Endothelial cell of umbilical vein (primary cell): Measurements from ENCODE around the gene PLCD1. TPM values are rescaled to one million over a fixed set of nuclear protein-coding genes. Genes with fewer than 3 reads are reported as not detected.

ENCODE experiments used
- BruUV-seq: library from RNA; stranded (reverse); fragments of 400-500 nt; replicated peaks from 2 replicates; lab custom pipeline; 2021; lab: Mats Ljungman, UMichigan
- CTCF ChIA-PET: fragments of 300-600, 350-600 bp; sonication (Branson Sonifier 250); formaldehyde crosslinking; loops from one replicate; lab custom pipeline; 2021; ENCODE audit warnings: antibody characterized with exemption, inconsistent platforms; lab: Charles Lee
- POLR2A ChIA-PET: fragments of 300-600, 350-600 bp; sonication (Branson Sonifier 250); formaldehyde crosslinking; loops from one replicate; lab custom pipeline; 2021; ENCODE audit warnings: antibody characterized with exemption, inconsistent platforms; lab: Charles Lee
- DNase-seq: peaks from one replicate; pipeline ENCODE4 v3.0.0-alpha.2; 2011; ENCODE audit warnings: low read depth, low spot score
- FAIRE-seq: peaks from 2 replicates; lab custom pipeline; 2011; peaks lifted over from hg19 to GRCh38; lab: Jason Lieb, UNC
- H2AFZ ChIP-seq: 2 replicates; pipeline ENCODE4 v1.6.0; 2012; ENCODE audit warnings: low read depth, low read length, control low read depth, inconsistent platforms
- H3K27ac ChIP-seq: 2 replicates; pipeline ENCODE4 v1.5.1; 2011; ENCODE audit warnings: low read depth, mild to moderate bottlenecking, control low read depth, low read length, moderate library complexity; ENCODE audit not compliant: insufficient read depth
- H3K27me3 ChIP-seq, 2 experiments: 2 replicates each; pipeline versions ENCODE4 v1.6.0 to v1.6.1; 2011; ENCODE audit warnings: low read length in 2 of 2, mixed read lengths in 1 of 2; ENCODE audit not compliant: control insufficient read depth in 2 of 2, insufficient read depth in 2 of 2
- H3K36me3 ChIP-seq, 2 experiments: 2 replicates in 1 of 2; 3 replicates in 1 of 2; pipeline ENCODE4 v1.5.1; 2011; ENCODE audit warnings: low read length in 2 of 2, mild to moderate bottlenecking in 1 of 2, moderate library complexity in 1 of 2; ENCODE audit not compliant: control insufficient read depth in 2 of 2, insufficient read depth in 2 of 2; ENCODE audit errors: extremely low read depth in 1 of 2
- H3K4me1 ChIP-seq: 3 replicates; pipeline ENCODE4 v1.5.1; 2011; ENCODE audit warnings: mild to moderate bottlenecking, low read length; ENCODE audit not compliant: control insufficient read depth, insufficient read depth; ENCODE audit errors: extremely low read depth
- H3K4me2 ChIP-seq: 2 replicates; pipeline ENCODE4 v1.6.1; 2011; ENCODE audit warnings: low read length, control low read depth, mixed read lengths; ENCODE audit not compliant: insufficient read depth
- H3K4me3 ChIP-seq, 3 experiments: fragments of 200-600 bp in 1 of 3; sonication (generic), shearing (Covaris generic) in 1 of 3; replicated peaks in 1 of 3; 2 replicates each; pipeline ENCODE4 v1.5.1; 2011 to 2016; ENCODE audit warnings: control low read depth in 3 of 3, low read length in 3 of 3, mild to moderate bottlenecking in 2 of 3, inconsistent platforms in 1 of 3, low read depth in 1 of 3, moderate library complexity in 1 of 3; ENCODE audit not compliant: insufficient read depth in 1 of 3
- H3K79me2 ChIP-seq: 2 replicates; pipeline ENCODE4 v1.6.0; 2012; ENCODE audit warnings: low read length, inconsistent platforms; ENCODE audit not compliant: control insufficient read depth, insufficient read depth
- H3K9ac ChIP-seq: replicated peaks from 2 replicates; pipeline ENCODE3; 2011; ENCODE audit warnings: low read length, control low read depth; ENCODE audit not compliant: insufficient read depth; ENCODE audit errors: extremely low read depth
- H3K9me1 ChIP-seq: replicated peaks from 3 replicates; pipeline ENCODE4 v1.6.0; 2011; ENCODE audit warnings: mild to moderate bottlenecking, low read length; ENCODE audit not compliant: control insufficient read depth, insufficient read depth; ENCODE audit errors: extremely low read depth
- H3K9me3 ChIP-seq: replicated peaks from 2 replicates; pipeline ENCODE4 v1.5.1; 2012; ENCODE audit warnings: low read length, inconsistent platforms; ENCODE audit not compliant: control insufficient read depth, insufficient read depth
- H4K20me1 ChIP-seq: replicated peaks from 2 replicates; pipeline ENCODE3; 2011; ENCODE audit warnings: mild to moderate bottlenecking, low read length; ENCODE audit not compliant: control insufficient read depth, insufficient read depth; ENCODE audit errors: extremely low read depth
- EZH2 ChIP-seq: IDR thresholded peaks from 2 replicates; pipeline ENCODE4 v1.6.1; 2012; ENCODE audit warnings: borderline replicate concordance, low read depth, mild to moderate bottlenecking, moderate library complexity, low read length, inconsistent platforms; ENCODE audit not compliant: severe bottlenecking
- FOS ChIP-seq: IDR thresholded peaks from 2 replicates; pipeline ENCODE4 v1.6.1; 2011; ENCODE audit warnings: mild to moderate bottlenecking, low read length, moderate library complexity, borderline replicate concordance; ENCODE audit not compliant: insufficient read depth
- GATA2 ChIP-seq: IDR thresholded peaks from 2 replicates; pipeline ENCODE4 v1.7.0; 2011; ENCODE audit warnings: low read depth, mild to moderate bottlenecking, moderate library complexity, mixed read lengths, low read length; ENCODE audit not compliant: insufficient read length, insufficient read depth
- JUN ChIP-seq: IDR thresholded peaks from 2 replicates; pipeline ENCODE4 v1.6.1; 2011; ENCODE audit warnings: borderline replicate concordance, low read depth; ENCODE audit not compliant: insufficient read length, insufficient read depth
- MAX ChIP-seq: IDR thresholded peaks from 2 replicates; pipeline ENCODE4 v1.6.1; 2011; ENCODE audit not compliant: insufficient read depth, insufficient read length
- MYC ChIP-seq: IDR thresholded peaks from one replicate; pipeline ENCODE4 v1.6.1; 2011; ENCODE audit warnings: mild to moderate bottlenecking, low read depth, low read length
- POLR2A ChIP-seq: IDR thresholded peaks from 2 replicates; pipeline ENCODE4 v1.6.1; 2012; ENCODE audit warnings: low read depth, mild to moderate bottlenecking, control low read depth, low read length
- POLR2AphosphoS5 ChIP-seq: IDR thresholded peaks from 2 replicates; pipeline ENCODE4 v1.6.1; 2012; ENCODE audit warnings: low read depth, mild to moderate bottlenecking, control low read depth, low read length, moderate library complexity; ENCODE audit not compliant: insufficient read depth
- dilution Hi-C: fragments of 300-500 bp; cut with MboI; formaldehyde crosslinking; loops from one replicate; pipeline ENCODE4 v1.15.0; 2019; ENCODE audit warnings: low sequenced_read_pairs; ENCODE audit not compliant: extremely low pct_ligation_motif_present
- intact Hi-C: fragments of 100-400 bp; cut with micrococcal nuclease; formaldehyde crosslinking; loops from one replicate; pipeline ENCODE4 v1.10.0; 2022
- polyA plus RNA-seq, 4 experiments: library from polyadenylated mRNA; depleted of rRNA in 3 of 4; stranded (reverse) in 3 of 4; unstranded in 1 of 4; fragments of >200 nt; gene quantifications; 2 replicates each; pipeline versions ENCODE4 v1.2.1 to v1.2.3, GENCODE V29; 2011 to 2012; ENCODE audit warnings: missing spikeins in 1 of 4
- total RNA-seq: library from RNA; stranded (reverse); gene quantifications from 2 replicates; pipeline ENCODE4 v1.2.3, GENCODE V29; 2021
- TF ChIP-seq, protein P1 (sequence below), 2 donors: IDR thresholded peaks; 1 replicate in 1 of 2; 2 replicates in 1 of 2; pipeline ENCODE4 v1.5.1; 2011; ENCODE audit warnings: low read length in 2 of 2, mild to moderate bottlenecking in 2 of 2, moderate library complexity in 2 of 2, control low read depth in 1 of 2, inconsistent platforms in 1 of 2, low read depth in 1 of 2; ENCODE audit not compliant: insufficient read depth in 1 of 2; ENCODE audit errors: extremely low read depth in 1 of 2

Gene PLCD1
- total and polyA plus RNA-seq, 2 donors (not counting 3 experiments of a cell fraction or from before 2014, with no cell fraction given), result 12.6 to 15.3 TPM

DNA sequence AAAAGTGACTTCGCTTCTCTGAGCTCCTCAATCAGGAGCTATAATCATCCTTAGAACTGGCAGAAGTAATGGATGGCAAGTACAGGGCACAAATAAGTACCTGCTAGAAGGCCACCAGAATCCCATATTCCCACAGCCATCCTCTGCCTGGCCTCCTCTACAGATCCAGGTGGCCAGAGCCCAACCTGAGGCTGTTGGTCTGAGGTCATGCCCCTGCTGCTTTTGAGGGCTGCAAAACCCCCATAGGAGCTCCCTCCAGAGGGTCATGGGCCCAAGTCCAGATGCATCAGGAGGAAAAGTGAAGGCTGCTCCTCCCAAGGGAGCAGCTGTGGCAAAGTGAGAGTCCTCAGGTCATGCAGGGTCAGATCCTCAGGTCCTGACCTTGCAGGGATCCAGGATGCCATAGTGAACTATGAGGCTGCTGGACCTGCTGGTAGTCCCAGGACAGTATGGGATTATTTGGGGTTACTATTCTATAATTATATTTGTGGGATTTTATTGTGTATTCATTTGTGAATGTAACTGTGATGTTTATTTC is 3.0 kb upstream of the PLCD1 start:
- Histone ChIP-seq H3K9me1 (no peaks in the 10 kb centered on the region), H3K36me3 (no peaks in the 10 kb centered on the region), H3K9me3 (no peaks in the 10 kb centered on the region), H2AFZ (no peak overlapping the region), H3K27me3 (no peaks in the 10 kb centered on the region), H3K4me1 (peaks cover 4% of the 10 kb centered on the region), H3K27ac (no peak overlapping the region), H4K20me1 (no peaks in the 10 kb centered on the region), H3K4me3 (no peak overlapping the region), H3K4me2 (no peak overlapping the region), H3K79me2 (no peaks in the 10 kb centered on the region), H3K9ac (no peak overlapping the region)
- no peak for DNase-seq
- POLR2A ChIA-PET, result no interaction called here
- BruUV-seq, result no TSS peak
- TF ChIP-seq MYC, result no peak
- no peak for TF ChIP-seq GATA2
- TF ChIP-seq MAX, result no peak
- TF ChIP-seq POLR2AphosphoS5, result no peak
- no peak for TF ChIP-seq FOS
- TF ChIP-seq JUN, result no peak
- TF ChIP-seq, protein P1, sequence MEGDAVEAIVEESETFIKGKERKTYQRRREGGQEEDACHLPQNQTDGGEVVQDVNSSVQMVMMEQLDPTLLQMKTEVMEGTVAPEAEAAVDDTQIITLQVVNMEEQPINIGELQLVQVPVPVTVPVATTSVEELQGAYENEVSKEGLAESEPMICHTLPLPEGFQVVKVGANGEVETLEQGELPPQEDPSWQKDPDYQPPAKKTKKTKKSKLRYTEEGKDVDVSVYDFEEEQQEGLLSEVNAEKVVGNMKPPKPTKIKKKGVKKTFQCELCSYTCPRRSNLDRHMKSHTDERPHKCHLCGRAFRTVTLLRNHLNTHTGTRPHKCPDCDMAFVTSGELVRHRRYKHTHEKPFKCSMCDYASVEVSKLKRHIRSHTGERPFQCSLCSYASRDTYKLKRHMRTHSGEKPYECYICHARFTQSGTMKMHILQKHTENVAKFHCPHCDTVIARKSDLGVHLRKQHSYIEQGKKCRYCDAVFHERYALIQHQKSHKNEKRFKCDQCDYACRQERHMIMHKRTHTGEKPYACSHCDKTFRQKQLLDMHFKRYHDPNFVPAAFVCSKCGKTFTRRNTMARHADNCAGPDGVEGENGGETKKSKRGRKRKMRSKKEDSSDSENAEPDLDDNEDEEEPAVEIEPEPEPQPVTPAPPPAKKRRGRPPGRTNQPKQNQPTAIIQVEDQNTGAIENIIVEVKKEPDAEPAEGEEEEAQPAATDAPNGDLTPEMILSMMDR (IDR thresholded peaks at IDR 0.05; ENCODE audit: extremely low read depth in 1 of 2, insufficient read depth in 1 of 2, low read depth in 1 of 2, low read length in 2 of 2), result no peak
- TF ChIP-seq POLR2A, result no peak
- TF ChIP-seq EZH2, result no peak
- dilution Hi-C loops (no loop called here), intact Hi-C loops (no loop called here)
- no peak for FAIRE-seq
- CTCF ChIA-PET, result interaction anchor here (1.5 kb wide), 1 partner anchor 35 kb away, joined by 3 read pairs; no protein-coding TSS in a partner anchor
